Bronchial epithelial cell (primary cell): ENCODE results near the gene NIPBL. TPM values are rescaled to one million over a fixed set of nuclear protein-coding genes. Genes with fewer than 3 reads are reported as not detected.

Source experiments
- DNase-seq: peaks from one replicate; pipeline ENCODE4 v3.0.0-alpha.2; 2010; ENCODE audit warnings: low read depth
- FAIRE-seq: peaks from 2 replicates; lab custom pipeline; 2011; peaks lifted over from hg19 to GRCh38; lab: Jason Lieb, UNC
- H3K27me3 ChIP-seq: 2 replicates; pipeline ENCODE4 v1.5.1; 2011; ENCODE audit warnings: low read length; ENCODE audit not compliant: control insufficient read depth, insufficient read depth
- H3K36me3 ChIP-seq: 2 replicates; pipeline ENCODE4 v1.5.1; 2011; ENCODE audit warnings: low read length; ENCODE audit not compliant: control insufficient read depth, insufficient read depth
- H3K4me3 ChIP-seq: 2 replicates; pipeline ENCODE4 v1.5.1; 2011; ENCODE audit warnings: mild to moderate bottlenecking, low read depth, low read length, control low read depth
- CTCF ChIP-seq: IDR thresholded peaks from 2 replicates; pipeline ENCODE4 v1.5.1; 2011; ENCODE audit warnings: mild to moderate bottlenecking, moderate library complexity, low read length, control low read depth, inconsistent platforms; ENCODE audit not compliant: insufficient read depth, severe bottlenecking
- total RNA-seq: library from RNA; depleted of rRNA; stranded (reverse); fragments of >200 nt; gene quantifications from 2 replicates; pipeline ENCODE4 v1.2.1, GENCODE V29; 2014

The NIPBL gene
- total RNA-seq, 1 donor from 2014 or later: 20.0 TPM

DNA sequence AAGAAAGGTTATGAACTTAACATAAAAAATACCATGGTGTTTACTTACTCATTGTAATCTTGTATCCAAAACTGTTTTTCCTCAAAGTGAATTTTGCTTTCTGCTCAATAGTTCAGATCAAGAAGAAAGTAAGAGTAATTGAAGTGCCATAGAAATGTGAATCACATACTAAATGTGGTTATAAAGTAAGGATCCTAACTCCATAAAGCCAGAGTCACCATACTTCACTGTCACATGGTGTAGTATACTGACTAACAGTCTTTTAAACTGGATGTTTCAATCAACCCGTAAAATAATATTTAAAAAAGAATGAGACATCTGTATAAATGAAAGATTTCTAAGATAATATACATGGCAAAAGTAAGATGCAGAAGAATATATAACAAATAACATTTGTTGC is 72.1 kb downstream of the NIPBL start:
- Histone ChIP-seq H3K4me3 (no peak overlapping the region), H3K36me3 (no peaks in the 10 kb centered on the region), H3K27me3 (no peaks in the 10 kb centered on the region)
- FAIRE-seq (no peak), DNase-seq (no peak)
- no peak for TF ChIP-seq CTCF

- no peak for DNase-seq
- Histone ChIP-seq H3K4me3 (no peak overlapping the region), H3K36me3 (no peaks in the 10 kb centered on the region), H3K27me3 (no peaks in the 10 kb centered on the region)
- TF ChIP-seq CTCF: no peak
- FAIRE-seq: no peak
These were observed 73.0 kb downstream of the NIPBL start for GRCh38 chr5:36949593-36949992.

DNA sequence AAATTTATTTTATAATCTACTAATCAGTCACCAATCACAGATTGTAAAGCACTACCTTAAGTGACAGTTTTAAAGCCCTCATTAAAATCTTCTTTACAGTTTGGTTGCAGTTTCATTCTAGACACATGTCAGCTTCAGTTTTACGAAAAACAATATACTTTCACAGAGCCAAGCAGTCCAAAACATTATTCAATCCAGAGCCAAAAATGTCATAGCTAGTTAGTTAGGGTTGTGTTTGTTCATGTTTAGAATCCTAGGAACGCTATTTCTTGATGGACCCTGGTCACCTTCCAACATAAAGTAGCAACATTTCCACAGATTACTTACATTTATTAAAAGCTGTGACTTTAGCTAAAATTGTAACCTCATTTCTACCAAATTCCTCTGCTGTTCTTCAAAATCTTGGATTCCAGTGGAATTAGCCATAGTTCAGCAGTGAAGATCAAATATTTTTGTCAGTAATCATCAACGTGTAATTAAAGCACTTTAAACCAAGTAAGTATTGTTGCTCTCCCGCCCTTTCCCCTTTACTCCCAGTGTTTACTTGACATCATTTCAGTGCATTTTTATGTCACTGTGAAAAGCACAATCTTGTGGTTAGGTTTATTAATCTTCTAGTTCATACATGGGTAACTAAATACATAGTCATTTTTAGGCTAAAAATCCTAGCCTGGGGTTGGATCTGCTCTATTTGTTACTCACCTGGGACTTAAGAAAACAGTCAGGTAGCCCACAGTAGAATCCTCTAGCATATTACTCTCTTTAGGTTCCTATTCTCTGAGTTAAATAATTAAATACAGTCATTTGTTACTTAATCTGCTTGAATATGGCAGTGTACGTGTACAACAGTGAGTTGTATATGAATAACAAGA is 74.3 kb downstream of the NIPBL start:
- Histone ChIP-seq H3K27me3 (no peaks in the 10 kb centered on the region), H3K4me3 (no peak overlapping the region), H3K36me3 (no peaks in the 10 kb centered on the region)
- TF ChIP-seq CTCF: no peak
- DNase-seq (peak; percentile 63), FAIRE-seq (no peak)

DNA sequence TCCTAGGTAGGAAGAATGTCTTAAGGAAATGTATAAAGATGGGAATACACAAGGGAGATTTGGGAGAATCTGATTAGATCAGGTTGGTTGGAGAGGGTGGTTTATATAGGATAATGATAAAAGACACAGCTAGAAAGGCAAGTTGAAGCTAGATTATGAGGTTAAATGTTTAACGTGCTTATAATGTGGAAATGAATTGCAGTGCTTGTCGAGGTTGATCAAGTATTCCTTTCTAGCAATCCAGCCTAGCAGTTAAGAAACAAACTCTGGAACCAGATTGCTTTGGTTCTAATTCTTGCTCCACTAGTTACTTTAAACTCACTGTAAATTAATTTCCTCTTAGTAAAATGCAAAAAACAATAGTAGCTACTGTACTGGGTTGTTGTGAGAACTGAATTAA is 76.5 kb downstream of the NIPBL start:
- DNase-seq (no peak), FAIRE-seq (no peak)
- TF ChIP-seq CTCF: no peak
- no peaks in the 10 kb centered on the region for H3K27me3 ChIP-seq
- H3K4me3 ChIP-seq: no peak overlapping the region
- H3K36me3 ChIP-seq: no peaks in the 10 kb centered on the region

GRCh38 chr5:36957953-36958537 is 81.5 kb downstream of the NIPBL start:
- Histone ChIP-seq H3K4me3 (no peak overlapping the region), H3K36me3 (no peaks in the 10 kb centered on the region), H3K27me3 (no peaks in the 10 kb centered on the region)
- TF ChIP-seq CTCF: no peak
- FAIRE-seq (no peak), DNase-seq (no peak)

- no peak for TF ChIP-seq CTCF
- DNase-seq (peak; percentile 23), FAIRE-seq (no peak)
- Histone ChIP-seq H3K36me3 (peaks cover 3% of the 10 kb centered on the region), H3K4me3 (no peak overlapping the region), H3K27me3 (no peaks in the 10 kb centered on the region)
These were observed 82.0 kb downstream of the NIPBL start for GRCh38 chr5:36958612-36959011.
